ENCODE measurements around the gene KYNU.
"Not testable (repeated sequence)": the region's sequence is repeated elsewhere in the genome, so short reads cannot be mapped to it uniquely, and the experiment has no call there.

Gene KYNU

DNA sequence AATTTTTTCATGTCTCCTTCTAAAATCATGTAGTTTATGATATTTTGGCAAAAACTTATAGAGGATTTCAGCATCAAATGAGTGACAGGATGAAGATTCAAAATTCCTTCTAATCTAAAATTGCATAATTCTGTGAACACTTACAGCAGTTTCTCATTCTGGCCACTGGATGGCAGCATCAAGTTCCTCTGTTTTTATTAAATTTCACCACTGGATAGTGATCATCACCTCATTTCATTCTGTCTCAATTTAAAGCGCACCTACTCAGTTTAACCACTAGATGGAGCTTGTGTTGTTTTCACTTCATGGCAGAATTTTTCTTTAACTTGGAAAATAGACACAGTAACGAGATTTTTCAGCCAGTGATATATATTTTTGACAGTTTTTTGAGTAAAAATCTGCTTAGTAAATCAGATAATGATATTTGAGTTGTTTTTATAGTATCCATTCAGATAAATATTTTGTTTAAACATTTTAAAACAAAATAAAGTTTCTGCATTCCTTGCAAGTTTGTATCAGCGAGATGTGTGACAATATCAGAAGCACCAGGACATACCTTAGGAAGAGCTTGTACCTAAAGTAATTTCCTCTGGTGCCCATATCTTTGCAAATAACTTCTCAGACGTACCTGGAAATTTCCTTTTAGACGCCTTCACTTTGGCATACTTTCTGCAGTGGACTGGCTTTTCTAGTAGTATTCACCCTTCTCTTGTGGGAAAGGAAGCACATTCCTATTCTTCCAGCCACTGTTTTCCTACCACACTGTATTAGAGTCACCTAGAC lies 157.0 kb downstream of the KYNU start:
- peak; percentile 49 for DNase-seq

DNA sequence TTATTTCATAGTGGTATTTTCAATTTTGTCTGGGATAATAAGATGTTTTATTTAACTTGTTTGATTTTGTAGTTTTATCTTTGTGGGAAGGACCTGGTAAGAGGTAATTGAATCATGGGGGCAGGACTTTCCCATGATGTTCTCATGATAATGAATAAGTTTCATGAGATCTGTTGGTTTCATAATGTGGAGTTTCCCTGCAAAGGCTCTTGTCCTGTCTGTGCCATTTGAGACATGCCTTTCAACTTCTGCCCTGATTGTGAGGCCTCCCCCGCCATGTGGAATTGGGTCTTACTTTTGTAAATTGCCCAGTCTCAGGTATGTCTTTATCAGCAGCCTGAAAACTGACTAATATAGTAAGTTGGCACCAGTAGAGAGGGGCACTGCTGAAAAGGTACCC lies 174.0 kb downstream of the KYNU start:
- DNase-seq = no peak

DNA sequence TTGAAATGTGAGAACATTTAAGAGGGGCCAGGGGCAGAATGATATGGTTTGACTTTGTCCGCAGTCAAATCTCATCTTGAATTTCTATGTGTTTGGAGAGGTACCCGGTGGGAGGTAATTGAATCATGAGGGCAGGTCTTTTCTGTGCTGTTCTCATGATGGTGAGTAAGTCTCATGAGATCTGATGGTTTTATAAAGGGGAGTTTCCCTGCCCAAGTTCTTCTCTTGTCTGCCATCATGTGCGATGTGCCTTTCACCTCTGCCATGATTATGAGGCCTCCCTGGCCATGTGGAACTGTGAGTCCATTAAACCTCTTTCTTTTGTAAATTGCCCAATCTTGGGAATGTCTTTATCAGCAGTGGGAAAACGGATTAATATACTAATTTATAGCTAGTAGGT lies 176.0 kb downstream of the KYNU start:
- DNase-seq = not testable (repeated sequence)

DNA sequence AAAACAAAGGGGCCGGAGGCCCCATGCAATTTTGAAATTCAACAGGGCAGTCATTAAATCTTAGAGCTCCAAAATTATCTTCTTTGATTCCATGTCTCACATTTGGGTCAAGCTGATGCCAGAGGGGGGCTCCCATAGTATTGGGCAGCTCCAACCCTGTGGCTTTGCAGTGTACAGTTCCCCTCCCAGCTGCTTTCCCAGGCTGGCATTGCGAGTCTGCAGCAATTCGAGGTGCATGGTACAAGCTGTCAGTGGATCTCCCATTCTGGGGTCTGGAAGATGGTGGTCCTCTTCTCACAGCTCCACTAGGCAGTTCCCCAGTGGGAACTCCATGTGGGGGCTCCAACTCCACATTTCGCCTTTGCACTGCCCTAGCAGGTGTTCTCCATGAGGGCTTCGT lies 179.1 kb downstream of the KYNU start:
- no peak for DNase-seq

DNA sequence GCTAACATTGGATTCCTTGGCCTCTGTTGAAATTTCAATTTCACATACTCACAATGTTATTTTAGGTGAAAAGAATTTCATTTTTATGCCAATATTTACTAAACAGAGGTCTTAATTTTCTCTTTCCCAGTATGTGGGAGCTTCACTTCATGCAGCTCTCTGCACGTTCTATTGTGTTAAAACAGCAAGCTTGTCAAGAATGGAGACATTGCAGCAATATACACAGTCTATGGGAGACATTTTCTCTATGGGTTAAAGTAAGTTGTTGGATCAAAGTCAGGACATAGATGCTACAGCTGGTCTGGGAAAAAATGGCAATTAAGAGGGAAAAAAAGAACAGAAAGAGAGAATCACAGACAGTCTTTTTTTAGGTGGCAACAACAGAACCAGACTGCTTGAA lies 181.4 kb downstream of the KYNU start:
- DNase-seq = no peak

DNA sequence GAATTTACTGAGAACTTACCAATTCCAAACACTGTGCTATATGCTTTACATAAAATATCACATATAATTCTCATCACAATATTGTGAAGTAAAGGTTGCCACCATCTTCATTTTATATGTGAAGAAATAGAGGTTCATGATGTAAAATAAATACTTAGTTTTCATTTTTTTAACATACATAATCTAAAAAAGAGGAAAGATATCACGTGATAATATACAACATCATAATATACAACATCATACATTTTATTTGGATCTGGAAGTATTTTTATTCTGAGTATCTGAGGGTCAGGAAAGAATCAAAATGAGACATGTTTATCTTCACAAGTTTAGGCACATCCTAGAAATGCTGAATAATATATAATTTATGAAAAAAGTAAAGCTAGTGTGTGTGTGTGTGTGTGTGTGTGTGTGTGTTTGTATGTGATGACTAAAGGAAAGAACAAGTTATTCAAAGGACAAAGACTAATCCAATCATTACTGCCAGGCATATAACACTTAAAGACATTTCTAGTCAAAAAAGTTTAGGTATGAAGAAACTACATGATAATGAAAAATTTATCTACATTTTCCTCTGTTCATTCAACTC lies 186.2 kb downstream of the KYNU start:
- no peak for DNase-seq

DNA sequence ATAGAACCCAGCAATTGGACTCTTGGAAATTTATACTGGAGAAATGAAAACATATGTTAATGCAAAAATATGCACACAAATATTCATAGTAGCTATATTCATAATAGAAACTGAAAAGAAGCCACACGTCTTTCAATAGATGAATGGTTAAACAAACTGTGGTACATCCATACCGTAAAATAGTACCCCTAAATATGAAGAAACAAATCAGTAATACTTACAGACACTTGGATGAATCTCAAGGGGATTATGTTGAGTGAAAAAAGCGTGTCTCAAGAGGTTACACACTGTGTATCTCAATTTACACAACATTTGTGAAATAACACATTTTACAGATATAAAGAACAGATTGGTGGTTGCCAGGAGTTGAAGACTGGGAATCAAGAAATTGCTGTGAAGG lies 190.6 kb downstream of the KYNU start:
- DNase-seq = no peak

DNA sequence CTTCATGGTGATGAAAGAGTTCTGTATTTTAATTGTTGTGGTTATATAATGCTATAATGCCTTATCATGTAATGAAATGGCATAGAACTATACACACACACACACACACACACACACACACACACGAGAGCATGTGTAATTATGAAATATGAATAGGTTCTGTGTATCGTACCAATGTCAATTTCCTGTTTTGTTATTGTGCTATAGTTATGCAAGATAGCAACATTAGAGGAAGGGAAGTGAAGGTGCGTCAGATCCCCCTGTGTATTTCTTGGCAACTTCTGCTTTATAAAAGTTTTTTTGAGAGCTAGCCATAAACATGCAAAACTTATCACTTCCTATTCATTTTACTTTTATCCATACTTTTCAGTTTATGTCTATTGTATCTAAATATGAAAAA lies 191.0 kb downstream of the KYNU start:
- no peak for DNase-seq

DNA sequence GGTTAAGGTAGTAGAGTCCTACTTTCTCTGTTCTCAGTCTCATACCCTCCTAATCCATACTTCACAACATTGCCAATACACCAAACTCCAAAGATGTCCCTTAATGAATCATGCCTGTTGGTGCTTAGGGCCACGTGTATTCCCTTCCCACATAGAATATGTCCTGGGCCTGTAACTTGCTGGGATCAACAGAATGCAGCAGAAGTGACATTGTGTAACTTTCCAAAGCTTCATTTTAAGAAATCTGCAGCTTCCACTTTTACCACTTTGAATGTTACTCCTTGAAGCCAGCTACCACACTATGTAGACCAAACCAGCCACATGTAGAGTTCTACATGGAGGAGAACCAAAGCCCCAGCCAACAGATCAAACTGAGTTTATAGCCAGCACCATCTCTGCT lies 193.2 kb downstream of the KYNU start:
- DNase-seq = no peak

DNA sequence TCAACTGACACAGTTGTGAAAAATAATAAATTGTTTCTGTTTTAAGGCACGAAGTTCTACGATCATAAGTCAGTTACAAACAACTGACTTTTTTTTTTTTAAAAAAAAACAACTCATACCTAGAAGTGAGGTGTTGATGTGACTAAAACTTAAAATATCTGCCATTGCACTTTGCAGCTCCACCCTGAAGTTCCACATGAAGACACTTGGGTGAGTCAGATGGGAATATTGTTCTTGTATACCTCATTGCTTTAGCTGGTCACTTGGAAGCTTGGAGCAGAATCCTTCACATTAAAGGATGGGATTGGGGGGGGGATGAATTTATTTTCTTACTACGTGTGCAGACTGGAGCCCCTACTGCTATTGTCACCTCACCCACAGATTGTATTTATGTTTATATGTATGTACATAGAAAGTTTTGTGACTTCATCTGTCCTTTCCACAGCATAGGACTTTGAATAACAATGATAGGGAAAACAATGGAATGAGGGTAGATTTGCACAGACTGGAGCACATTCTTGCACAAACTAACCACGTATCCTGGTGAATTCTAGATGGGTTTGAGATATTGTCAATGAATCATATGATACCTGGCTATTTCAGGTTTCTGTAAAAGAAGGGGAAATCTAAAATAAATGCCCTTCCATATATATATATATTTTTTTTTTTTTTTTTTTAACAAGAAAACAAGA lies 193.9 kb downstream of the KYNU start:
- DNase-seq = no peak

DNA sequence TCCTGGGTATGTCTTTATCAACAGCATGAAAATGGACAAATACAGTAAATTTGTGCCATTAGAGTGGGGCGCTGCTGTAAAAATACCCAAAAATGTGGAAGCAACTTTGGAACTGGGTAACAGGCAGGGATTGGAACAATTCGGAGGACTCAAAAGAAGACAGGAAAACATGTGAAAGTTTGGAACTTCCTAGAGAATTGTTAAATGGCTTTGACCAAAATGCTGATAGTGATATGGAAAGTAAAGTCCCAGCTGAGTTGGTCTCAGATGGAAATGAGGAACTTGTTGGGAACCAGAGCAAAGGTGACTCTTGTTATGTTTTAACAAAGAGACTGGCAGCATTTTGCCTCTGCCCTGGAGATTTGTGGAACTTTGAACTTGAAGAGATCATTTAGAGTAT lies 197.4 kb downstream of the KYNU start:
- DNase-seq = not testable (repeated sequence)

DNA sequence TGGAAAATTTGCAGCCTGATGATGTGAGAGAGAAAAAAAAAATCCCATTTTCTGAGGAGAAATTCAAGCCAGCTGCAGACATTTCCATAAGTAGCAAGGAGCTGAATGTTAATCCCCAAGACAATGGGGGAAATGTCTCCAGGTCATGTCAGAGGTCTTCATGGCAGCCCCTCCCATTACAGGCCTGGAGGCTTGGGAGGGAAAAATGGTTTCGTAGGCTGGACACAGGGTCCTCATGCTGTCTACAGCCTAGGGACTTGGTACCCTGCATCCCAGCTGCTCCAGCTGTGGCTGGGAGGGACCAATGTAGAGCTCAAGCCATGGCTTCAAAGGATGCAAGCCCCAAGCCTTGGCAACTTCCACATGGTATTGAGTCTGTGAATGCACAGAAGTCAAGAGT lies 198.2 kb downstream of the KYNU start:
- DNase-seq = no peak

DNA sequence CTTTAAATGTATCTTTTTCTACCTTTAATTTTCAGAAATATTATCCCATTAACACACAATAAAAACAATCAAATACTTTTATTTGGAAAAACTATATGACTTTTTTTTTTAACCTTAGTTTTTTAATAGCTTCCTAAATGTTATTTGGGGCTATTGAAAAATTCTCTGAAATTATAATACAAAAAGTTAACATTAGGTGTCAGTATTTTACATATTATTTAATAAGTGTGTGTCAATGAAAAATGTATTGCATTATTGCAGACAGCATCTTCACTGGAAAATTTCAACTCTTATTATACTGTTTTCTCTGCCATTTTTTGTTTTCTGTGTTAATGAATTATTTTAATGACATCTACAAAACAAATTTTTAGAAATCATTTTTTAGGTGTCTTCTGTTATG lies 200.6 kb downstream of the KYNU start:
- no peak for DNase-seq

DNA sequence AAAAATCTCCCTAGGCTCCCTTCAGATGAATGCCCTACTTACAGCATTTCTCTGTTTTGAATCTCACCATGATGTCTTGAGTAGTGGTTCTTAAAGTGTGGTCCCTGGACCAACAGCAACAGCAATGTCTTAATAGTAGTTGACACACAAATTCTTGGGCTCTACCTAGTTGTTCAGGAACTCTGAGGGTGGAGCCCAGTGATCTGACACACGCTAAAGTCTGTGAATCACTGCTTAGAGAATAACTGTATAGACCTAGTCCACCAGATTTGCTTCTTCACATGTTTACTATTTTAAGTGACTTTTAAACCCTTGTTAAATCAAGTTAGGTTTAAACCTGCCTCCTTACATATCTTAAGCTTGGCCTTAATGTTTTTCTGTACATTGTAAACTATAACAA lies 204.2 kb downstream of the KYNU start:
- DNase-seq = no peak

DNA sequence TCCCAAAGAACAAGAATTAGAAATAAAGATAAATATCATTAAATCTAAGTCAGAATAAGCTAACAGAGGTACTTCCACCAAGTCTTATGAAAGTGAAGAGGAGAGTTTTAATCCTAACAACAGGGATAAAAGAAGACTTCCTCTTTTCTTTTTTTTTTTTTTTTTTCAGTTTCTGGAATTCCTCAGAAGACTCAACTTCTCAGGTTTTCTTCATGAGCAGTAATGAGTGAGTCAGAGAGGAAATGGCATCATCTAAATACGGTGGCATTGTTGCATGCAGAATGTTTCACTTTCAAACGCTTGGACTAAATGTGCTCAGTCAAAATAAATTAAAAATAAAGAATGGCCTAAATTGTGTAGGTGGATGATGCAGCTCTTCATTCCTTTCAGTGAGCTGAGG lies 206.2 kb downstream of the KYNU start:
- no peak for DNase-seq

DNA sequence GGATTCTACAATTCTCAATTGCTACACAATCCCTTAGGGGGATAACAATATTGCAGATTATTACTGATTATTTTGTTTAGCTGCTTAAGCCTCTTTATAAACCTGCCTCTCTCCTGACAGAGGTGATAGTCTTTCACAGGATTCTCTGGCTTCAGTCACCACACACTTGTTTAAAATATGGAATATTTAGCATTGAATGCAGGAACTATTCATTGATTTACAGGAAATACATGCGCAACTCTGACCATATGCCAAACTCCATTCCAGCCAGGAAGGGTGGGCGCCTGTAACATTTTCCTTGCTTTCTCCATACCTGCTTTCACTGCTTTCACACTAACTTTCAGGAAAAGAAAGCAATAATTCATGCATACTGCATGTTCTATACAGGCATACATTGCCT lies 207.0 kb downstream of the KYNU start:
- DNase-seq = no peak

DNA sequence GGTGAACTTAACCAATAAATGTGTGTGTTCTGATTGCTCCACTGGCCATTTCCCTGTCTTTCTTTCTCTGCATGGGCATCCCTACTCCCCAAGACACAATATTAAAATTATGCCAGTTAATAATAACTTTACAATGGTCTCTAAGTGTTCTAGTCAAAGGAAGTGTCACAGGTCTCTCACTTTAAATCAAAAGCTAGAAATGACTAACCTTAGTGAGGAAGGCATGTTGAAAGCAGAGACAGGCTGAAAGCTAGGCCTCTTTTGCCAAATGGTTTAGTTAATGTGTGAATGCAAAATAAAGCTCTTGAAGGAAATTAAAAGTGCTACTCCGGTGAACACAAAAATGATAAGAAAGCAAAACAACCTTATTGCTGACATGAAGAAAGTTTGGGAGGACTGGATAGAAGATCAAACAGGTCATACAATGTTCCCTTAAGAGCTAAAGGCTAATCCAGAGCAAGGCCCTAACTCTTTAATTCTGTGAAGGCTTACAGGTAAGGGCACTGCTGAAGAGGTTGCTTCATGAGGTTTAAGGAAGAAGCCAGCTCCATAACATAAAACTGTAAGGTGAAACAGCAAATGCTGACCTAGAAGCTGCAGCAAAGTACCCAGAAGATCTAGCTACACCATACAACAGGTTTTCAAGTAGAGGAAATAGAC lies 207.8 kb downstream of the KYNU start:
- no peak for DNase-seq

DNA sequence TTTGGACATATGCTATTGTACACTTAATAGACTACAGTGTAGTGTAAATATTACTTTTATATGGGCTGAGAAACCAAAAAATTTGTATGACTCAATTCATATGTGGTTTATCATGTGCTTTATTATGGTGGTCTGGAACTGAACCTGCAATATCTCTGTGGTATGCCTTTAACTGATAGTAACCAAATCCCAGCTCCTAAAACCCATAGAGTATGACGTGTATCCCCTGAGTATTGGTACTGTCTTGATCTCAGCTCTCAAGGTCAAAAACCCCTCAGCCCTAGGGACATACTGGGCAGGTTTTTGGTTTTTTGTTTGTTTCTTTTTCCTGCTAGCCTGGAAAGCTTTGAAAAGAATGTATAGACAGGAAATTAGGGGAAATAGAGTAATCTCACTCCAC lies 209.6 kb downstream of the KYNU start:
- DNase-seq = no peak

DNA sequence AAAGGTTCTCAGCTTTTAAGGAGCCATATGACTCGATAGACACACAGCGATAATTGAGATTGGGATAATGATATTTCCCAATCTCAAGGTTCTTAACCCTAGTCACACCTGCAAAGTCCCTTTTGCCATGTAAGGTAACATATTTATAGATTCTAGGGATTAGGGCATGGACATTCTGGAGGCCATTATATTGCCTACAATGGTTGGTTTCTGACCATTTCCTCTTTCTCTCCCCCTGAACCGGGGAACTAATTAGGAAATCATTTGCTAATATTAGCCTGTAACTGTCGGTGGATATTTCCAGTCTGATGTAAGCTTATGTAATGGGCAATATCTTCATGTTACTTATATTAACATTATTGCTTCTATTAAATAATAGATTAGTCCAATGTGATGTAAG lies 210.9 kb downstream of the KYNU start:
- no peak for DNase-seq

DNA sequence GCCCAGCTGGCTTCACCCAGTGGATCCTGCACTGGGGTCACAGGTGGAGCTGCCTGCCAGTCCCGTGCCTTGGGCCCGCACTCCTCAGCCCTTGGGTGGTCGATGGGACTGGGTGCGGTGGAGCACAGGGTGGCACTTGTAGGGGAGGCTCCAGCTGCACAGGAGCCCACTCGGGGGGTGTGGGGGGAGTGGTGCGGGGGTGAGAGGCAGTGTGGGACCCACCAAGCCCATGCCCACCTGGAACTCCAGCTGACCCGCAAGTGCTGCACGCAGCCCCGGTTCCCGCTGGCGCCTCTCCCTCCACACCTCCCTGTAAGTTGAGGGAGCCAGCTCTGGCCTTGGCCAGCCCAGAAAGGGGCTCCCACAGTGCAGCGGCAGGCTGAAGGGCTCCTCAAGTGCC lies 212.1 kb downstream of the KYNU start:
- DNase-seq = not testable (repeated sequence)

Measured in activated CD8-positive, alpha-beta memory T cell treated with anti-CD3 and anti-CD28 coated beads, Interleukin-2, amount 50 U/mL, for 4 hours (primary cell).